VCaP (cell line): ENCODE measurements around the gene FYCO1.

ENCODE experiments used
- H3K27ac ChIP-seq: fragments of 450-650 bp; 2 replicates; pipeline ENCODE4 v1.5.1; 2017
- TF ChIP-seq, protein P1 (sequence below): fragments of 450-650 bp; conservative IDR thresholded peaks from 2 replicates; pipeline ENCODE4 v1.5.1; 2017; ENCODE audit warnings: mild to moderate bottlenecking, moderate library complexity

The FYCO1 gene

DNA sequence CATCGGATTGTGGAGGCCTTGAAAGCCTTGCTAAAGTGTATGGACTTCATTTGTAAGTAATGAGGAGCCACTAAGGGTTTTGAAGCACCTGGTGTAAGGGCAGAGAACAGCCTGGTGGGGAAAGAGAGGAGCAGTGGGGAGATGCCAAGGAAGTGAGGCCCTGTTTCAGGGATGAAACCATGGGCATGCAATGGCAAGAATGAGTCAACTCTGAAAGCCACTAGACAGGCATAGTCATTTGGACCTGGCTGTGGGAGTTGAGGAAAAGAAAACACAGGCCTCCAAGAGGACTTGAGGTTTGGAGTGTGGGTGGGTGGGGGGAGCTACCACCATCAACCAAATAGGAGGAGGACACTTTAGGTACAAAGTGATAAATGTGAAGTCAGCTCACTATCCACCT, 24.1 kb upstream of the FYCO1 start:
- no peak overlapping the region for H3K27ac ChIP-seq
- TF ChIP-seq, protein P1, sequence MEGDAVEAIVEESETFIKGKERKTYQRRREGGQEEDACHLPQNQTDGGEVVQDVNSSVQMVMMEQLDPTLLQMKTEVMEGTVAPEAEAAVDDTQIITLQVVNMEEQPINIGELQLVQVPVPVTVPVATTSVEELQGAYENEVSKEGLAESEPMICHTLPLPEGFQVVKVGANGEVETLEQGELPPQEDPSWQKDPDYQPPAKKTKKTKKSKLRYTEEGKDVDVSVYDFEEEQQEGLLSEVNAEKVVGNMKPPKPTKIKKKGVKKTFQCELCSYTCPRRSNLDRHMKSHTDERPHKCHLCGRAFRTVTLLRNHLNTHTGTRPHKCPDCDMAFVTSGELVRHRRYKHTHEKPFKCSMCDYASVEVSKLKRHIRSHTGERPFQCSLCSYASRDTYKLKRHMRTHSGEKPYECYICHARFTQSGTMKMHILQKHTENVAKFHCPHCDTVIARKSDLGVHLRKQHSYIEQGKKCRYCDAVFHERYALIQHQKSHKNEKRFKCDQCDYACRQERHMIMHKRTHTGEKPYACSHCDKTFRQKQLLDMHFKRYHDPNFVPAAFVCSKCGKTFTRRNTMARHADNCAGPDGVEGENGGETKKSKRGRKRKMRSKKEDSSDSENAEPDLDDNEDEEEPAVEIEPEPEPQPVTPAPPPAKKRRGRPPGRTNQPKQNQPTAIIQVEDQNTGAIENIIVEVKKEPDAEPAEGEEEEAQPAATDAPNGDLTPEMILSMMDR: no peak

DNA sequence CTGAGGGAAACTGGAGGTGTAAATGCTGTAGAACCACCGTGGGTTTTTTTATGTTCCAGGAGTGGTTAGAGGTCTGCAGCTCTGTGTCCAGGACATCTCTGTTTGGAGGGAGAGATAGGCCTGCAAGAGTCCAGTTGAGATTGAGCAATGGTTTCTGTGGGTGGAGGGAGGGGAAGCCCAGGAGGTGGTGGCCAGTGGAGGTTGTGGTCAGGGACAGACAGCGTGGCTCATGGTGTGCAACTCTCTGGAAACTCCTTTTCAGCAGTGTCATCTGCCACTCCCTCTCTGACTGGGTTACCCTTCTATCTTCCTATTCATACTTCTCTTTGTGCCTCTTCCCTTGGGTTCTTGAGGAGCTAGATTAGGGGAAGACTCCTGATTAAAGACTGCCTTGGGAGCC, 22.1 kb upstream of the FYCO1 start:
- TF ChIP-seq, protein P1: no peak

DNA sequence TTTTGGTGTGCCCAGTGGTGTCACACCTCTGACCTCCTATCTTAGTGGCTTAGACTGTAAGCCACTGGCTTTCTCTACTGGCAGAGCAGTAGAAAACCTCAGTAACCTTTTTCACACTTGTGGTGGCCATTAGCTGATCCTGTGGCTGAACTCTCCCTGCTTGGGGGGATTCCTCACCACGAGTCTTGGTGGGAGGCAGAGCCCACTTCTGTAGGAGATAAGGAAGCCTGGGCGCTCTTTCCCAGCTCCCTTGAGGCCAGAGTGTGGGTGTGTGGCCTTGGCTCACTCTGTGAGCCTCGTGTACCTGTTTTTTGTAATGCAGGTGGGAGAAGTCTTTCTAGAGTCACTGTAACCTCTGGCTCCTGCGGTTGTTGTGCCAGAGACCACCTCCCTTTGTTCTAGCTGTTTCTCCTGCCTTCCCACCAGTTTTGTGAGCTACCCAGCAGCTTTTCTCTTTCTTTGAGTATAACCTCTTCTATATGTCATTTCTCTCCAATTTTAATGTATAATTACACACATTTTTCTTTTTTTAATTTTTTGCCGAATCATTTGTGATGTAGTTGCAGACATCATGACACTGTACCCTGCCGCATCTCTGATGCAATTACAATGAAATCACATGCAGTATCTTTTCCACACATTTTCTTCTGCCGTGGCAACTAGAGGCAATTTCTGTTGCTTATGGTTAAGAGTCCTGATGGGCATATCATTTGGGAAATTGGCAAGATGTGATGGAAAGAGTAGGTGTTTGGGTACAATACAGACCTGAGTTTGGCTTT, 17.9 kb upstream of the FYCO1 start:
- TF ChIP-seq, protein P1: no peak
- no peak overlapping the region for H3K27ac ChIP-seq

More for the DNA sequence above, 22.1 kb upstream of the FYCO1 start:
- H3K27ac ChIP-seq: no peak overlapping the region

DNA sequence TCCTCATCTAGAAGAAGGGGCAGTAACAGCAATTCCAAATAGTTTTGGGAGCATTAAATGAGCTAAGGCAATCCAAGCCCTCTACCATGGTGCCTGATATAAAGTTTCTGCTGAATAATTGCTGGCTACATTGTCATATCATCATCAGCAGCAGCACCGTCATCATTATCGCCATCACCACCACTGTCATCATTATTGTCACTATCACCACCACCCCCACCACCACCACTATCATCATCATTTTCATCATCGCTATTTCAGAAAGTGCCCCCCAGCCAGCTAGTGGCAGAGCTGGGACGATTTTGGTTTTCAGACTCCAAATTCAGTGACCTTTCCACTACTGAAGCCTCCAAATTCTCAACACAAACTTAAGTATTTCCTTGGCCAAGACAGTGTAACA, 16.6 kb upstream of the FYCO1 start:
- H3K27ac ChIP-seq: no peak overlapping the region
- TF ChIP-seq, protein P1: no peak

DNA sequence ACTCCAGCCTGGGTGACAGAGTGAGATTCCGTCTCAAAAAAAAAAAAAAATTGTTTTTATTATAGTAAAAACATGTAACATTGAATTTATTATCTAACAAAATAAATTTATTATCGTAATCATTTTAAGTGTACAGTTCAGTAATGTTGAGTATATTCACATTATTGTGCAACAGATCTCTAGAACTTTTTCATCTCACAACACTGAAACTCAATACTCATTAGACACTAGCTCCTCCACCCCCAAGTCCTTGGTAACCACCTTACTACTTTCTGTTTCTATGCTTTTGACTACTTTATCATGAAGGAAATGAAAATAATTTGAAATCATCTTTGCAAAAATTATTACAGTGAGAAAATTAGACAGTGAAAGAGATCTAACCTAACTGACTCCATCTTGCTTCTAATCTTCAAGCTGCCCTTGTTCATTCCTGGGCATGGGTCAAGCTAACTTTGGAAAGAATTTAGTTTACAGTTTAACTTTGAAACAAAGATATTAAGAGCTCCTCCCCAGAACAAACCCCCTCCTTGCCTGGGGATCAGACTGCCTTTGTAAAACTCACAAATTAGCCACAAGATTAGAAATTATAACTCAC, 15.0 kb upstream of the FYCO1 start:
- TF ChIP-seq, protein P1: no peak
- H3K27ac ChIP-seq: no peak overlapping the region

DNA sequence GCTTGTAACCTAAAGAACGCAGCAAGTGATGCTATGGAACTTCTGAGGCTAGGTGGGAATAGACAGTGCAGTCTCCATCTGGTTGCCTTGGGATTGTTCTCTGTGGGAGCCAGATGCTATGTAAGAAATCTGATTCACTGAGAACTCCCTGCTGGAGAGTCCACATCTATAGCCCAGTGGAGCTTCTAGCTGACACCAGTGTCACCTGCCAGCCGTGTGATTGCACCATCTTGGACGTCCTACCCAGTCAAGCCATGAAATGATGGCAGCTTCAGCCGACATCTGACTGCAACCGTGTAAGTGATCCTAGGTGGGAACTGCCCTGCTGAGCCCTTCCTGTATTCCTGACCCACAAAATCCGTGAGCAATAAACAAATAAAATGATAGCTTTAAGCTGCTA, 12.4 kb upstream of the FYCO1 start:
- TF ChIP-seq, protein P1: no peak

DNA sequence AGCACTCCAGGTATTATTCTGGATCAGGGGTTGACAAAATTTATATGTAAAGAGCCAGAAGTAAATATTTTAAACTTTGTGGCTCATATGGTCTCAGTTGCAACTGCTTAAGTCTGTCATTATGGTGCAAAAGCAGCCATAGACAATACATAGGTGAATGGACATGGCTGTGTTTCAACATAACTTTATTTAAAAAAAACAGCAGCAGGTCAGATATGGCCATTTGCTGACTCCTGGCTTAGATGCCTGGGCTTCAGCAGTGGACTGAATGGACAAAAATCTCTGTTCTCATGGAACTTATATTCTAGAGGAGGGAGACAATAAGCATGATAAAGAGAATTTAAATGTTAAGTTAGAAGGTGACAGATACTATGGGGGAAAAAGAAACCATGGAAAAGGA, 11.7 kb upstream of the FYCO1 start:
- H3K27ac ChIP-seq: no peak overlapping the region
- TF ChIP-seq, protein P1: no peak

More for the DNA sequence above, 12.4 kb upstream of the FYCO1 start:
- H3K27ac ChIP-seq: no peak overlapping the region
